CD4-positive, alpha-beta T cell treated with Interleukin-10 for 1 hour (primary cell): ENCODE data around the gene ADGRV1.
"Not testable (repeated sequence)": the region's sequence is repeated elsewhere in the genome, so short reads cannot be mapped to it uniquely, and the experiment has no call there.

Source experiments
- DNase-seq: peaks from one replicate; pipeline ENCODE4 v3.0.0-alpha.2; 2020

The ADGRV1 gene

DNA sequence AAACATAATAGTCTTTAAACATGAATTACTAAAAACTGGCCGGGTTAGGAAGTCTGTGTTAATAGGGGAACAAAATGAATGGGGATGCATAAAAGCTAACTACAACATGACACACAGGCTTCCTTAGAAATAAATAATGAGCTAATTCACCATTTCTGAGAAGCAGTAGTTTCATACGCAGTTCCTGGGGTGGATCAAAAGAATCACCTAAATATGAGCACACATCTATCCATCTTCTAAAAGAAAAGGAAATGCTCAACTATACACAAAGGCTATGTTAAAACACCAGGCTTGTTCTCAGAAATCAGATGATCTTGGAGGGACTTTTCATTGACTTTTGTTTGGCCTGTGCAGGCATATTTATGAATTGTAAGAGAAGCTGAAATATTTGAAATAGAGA lies 451.5 kb downstream of the ADGRV1 start:
- no peak for DNase-seq

DNA sequence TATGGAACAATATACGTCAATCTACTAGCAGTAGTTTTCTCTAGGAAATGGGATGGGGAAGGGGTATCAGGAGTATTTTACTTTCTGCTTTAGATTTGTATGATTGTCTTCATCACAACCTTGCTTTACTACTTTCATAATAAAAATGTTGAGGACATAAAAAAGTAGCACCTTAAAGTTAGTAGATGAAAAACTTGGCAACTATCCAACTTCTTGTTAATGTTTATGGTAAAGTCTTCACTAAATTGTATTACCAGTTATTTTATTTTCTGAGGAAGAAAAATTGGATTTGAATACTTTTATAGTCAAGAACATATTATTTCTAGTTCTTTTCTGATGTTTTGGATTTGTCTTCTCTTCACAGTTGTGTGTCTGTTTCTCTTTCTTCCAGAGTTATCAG lies 452.4 kb downstream of the ADGRV1 start:
- no peak for DNase-seq

DNA sequence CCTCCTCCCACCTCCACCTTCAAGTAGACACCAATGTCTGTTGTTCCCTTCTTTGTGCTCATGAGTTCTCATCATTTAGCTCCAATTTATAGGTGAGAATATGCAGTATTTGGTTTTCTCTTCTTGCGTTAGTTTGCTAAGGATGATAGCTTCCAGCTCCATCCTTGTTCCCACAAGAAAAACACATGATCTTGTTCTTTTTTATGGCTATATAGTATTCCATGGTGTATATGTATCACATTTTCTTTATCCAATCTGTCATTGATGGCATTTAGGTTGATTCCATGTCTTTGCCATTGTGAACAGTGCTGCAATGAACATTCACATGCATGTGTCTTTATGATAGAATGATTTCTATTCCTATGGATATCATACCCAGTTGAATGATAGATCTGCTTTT lies 454.3 kb downstream of the ADGRV1 start:
- not testable (repeated sequence) for DNase-seq

DNA sequence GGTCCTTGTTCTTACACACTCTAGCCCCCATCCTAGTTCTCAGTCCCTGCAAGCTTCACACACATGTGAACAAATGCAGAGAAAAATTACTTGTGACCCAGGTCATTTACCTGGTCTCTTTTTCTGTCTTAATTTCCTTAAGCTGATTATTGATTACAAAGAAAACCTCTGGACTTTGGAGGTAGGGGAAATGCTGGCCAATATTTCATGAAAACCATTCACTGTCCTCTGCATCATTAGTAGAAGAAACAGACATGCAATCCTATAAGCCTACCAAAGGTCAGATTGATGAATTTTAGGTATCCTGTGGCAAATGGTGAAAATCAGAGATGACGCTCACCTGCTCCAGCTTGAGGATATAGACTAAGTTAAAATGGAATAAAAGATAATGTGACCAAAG lies 457.7 kb downstream of the ADGRV1 start:
- DNase-seq: no peak

DNA sequence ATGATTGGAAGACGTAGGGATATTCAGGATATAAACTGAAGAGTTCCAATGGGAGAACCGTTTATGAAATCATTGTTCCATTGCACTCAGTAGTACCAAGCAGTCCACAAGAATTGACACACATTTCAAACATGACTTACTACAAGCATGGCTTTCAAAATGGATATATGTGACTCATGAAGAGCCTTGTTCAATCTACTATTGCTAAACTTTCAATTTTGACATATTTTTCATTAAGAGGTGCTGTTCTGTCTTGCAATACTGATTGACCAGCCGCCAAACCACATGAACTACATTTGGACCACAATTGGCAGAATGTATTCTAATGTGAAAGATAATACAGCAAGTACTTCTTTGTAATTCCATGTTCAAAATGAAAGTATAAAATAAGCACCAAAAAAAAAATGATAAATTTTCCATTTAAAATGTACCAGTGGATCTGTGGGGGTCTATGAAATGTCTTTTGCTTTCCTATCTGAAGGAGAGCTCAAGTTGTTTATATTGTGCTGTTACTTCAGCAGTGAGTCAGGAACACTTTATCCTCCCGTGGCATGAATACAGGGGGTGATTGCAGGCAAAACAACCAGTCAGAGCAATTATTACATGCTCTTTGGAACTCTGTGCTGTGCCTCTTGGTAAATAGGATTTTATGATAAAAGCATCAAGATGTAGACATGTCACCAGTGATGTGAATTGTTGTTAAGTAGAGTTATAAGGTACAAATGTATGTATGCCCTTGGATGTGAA lies 458.5 kb downstream of the ADGRV1 start:
- no peak for DNase-seq

DNA sequence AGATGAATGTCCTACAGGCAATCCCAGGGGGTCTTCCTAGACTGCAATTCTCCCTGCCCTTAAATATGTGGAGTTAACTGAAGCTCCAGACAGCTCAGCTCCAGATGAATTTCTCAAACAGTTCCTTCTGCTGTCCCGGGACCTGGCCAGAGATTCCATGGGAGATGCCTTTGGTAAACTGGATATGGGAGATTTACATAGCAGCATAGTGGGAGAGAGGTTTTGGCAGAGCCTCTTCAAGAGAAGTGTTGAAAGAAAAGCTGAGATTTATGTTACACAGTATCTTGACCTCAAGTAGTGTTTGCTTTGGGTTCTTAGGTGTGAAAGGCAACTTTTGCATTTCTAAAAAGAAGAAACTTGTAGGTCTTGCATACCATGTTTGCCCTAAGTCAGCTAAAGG lies 459.6 kb downstream of the ADGRV1 start:
- DNase-seq: no peak

DNA sequence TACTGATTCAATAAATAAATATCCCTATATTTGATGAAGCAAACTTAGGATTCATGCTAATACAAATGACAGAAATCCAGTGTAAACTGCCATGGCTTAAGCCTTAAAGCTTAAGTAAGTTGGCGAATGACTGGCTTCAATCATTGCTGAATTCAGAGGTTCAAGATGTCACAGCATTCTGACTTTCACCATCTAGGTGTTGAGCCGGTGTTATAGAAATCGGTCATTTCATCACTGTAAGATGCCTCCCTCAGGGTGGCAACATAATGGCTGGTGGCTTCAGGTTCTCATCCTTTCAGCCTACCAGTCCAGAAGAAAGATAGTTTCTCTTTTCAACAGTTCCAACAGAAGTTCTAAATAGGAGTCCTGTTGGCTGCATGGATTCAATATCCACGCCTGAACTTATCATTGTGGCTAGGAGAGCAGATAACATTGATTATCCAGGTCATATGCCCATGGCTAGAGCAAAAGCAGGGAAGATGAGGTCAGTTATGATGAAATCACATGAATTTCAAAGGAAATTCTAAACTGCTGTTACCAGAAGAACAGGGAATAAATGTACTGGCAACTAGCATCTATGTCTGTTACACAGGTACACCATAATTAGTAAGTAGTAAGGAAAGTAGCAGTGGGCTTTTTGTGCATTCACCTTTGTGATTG lies 460.2 kb downstream of the ADGRV1 start:
- DNase-seq: no peak

DNA sequence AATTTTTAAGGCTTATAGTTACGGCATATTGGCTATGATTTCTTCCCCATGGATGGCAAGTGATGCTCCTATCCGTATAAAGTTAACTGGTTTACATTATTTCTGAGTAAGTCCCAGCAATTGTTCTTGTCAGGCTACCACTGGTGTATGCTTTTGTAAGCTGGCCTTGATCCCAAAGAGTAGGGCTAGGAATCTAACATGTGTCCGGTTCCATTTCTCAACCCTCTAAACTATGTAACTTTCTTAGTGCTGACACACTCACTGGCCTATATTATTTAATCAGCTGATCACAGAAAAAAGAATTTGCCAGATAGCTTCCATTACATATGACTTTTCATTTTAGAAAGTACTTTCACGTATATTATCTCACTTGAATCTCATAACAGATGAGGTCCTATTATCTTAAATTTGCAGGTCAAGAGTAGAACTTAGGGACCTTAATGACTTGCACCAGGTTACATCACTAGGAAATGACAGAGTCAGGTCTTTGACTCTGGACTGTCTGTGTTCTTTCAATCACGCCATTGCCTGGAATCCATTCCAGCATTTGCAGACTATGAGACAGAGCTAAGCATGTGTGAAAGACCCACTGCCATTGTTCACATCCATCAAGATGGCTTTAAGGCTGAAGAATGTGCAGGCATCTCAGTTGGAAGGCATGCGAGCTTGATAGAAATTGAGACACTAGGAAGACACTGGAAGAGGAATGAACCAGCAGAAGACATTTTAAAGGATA lies 461.6 kb downstream of the ADGRV1 start:
- no peak for DNase-seq

DNA sequence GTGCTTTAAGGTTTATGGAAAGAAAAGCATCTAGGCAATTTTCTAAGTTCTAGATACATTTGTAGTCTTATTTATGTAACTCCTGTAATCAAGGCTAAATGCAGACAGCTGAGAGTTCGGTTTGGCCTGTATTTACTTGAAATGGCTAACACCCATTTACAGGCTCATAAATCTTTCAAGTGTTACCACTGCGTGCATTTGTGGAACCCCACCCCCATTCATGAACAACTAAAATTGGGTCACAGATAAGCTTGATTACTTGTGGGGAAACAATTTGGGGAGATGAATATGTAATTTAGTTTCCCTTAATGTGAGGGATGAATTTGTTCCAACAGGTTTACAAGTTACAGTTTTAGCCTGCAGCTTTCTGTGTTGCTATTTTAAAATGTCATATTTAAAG lies 463.9 kb downstream of the ADGRV1 start:
- no peak for DNase-seq

DNA sequence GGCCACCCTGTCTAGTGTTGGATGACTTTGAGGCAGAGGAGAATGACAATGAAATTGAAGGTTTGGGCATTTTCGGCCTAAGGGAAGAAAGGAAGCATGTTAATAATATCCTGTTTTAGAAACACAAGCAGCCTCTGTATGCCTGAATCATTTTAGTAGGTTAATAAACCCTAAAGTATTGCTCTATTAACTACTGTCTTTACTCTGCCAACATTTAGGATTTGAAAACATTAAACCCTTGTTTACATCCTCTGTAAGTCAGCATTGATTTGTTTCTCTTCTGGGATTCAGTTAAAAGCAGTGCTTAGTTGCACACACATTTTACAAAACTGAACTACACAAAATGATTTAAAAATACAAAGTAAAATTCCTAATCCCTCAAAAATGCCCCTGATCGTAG lies 465.6 kb downstream of the ADGRV1 start:
- no peak for DNase-seq

DNA sequence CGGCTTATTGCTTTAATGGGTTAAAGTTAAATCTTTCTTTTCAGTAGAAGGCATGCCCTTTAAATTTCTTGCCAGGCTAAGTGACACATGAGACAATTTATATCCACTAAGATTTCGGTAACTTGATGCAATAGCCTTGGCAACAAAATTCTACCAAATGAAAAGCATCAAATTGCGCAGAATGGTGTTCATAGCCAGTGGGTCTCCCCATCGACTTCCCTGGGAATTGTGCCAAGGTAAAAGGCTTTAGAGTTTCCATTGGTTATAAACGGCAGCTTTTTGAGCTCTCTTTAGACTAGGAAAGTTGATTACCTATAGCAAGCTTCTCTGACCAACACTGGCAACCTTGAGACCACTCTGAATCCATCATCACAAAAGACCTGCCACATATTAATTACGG lies 466.1 kb downstream of the ADGRV1 start:
- DNase-seq: no peak

DNA sequence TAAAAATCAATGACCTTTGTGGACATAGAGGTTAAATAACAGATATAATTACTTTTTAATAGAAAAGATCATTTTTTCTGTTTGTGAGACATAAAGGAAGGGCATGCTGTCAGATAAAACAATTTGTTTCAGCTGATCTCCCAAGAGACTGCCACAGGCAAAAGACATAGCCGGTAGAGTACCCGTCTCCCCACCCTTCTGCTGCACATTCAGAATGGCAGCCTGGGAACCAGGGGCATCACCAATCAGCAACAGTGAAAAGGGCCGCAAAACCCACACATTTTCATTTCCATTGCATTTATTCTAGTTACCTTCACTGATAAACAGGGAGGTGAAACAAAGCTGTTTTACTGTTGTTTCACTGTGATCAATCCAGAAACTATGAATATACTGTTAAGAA lies 466.9 kb downstream of the ADGRV1 start:
- DNase-seq: no peak

DNA sequence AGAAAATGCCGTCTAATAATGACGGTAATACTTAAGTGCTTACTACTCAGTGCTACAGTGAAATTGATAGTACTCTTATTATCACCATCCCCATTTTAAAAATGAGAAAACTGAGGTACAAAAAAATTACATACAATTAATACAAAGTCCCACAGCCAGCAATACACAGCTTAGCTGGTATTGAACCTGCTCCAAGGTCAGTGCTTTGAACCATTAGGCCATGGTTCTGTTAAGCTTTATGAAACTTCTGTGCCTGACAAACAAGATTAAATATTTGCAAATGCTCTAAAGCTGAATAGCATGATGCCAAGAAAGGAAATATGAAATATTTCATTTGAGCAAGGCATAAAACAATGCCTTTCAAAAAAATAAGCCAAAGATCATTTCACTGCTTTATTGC lies 467.4 kb downstream of the ADGRV1 start:
- DNase-seq: no peak

DNA sequence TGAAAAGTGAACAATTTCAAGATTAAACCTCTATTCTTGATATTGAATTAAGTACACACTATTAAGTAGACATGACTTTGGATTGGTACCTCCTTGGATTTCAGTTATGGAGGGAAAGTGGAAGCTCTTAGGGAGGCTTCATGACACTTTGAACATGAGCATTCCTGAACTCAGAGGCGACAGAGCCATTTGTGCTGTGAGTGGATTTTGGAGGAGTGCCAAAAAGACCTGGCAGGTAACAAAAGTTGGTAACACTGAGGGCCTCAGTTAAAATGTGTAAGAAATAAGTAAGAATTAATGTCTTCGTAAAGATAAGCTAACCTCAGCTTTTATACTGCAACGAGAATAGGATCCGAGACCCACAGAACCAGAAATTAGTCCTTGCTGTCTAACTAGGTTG lies 467.9 kb downstream of the ADGRV1 start:
- DNase-seq: no peak

DNA sequence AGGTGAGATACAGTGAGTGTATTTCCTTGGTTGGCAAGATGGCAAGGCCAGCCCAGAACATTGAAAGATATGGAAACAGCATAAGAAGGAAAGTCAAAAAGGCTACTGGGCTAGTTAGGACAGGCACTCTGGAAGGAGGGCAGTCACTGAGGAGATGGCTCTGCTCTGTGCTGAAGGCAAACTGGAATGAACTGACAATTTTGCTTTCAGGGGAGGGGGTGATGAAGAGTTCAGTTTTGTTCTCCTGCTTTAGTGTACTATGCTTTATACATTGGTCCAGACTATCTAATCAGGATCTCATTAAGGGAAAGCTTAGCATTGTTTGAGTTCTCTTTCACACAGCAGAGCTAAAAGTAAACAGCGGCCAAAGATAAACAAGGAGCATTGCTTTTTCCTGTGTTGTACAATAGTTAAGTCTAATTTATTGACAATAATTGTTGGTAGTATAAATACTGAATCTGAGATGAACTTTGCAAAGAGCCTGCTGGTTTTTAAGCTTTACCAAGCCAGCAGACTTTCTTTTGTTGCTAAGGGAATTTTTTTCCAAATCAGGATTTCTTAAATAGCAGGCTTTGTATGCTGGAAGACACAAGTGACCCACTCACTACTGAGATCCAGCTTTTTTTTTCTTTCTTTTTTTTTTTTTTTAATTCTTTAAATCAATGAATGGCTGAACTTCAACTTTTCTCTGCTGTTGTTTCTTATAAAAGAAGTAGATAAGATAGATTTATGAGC lies 469.0 kb downstream of the ADGRV1 start:
- DNase-seq: no peak

DNA sequence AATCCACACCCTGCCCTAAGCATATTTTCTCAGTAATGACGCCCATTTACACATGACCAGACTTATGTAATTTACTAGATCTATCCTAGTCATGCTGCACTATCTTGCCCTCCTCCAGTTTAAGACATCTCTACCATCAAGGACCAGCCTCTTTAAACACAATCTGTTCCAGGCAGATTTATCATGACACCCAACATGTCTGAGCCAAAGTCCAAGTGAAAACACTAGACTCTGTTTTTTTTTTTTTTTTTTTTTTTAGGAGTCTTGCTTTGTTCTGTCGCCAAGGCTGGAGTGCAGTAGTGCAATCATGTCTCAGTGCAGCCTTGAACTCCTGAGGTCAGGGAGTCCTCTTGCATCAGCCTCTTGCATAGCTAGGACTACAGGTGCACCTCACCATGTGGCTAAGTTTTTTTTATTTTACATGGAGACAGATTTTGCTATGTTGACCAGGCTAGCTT lies 469.9 kb downstream of the ADGRV1 start:
- DNase-seq: no peak

DNA sequence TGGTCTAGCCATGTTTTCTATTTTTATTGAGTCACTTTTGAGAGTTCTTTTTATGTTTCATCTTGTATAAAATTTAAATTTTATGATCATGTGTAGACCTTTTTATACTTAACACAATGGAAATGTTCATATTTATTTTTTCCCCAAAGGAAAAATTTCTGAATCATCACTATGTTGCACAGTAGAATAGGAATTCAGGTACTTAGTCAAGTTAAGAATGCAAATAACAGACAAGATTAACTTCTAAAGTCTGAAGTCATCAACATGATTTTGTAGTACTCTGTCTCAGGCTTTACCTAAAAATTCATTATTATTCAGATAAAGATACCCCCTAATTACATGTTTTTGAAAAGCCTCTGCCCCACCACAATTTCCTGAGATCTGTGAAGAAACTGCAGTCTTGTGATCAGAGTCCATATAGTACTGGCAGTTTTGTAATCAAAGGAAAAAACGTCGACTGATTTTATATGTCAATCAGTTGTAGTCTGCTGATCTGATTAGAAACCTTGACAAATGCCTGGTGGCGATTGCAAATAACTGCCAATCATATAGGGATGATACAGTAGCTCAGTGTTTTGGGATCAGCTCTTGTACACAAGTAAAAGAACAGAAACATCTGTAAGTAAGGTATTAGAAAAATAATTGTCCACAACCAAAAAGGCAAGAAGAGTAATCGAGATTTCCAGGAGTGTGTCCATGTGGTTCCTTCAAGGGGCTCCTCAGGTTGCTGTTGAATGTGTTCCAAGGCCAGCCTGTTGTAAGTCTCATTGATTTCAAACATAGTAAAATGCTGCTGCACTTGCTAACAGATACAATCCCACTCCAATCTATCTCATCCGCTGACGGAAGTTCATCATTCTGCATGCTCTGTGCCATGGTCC lies 472.2 kb downstream of the ADGRV1 start:
- DNase-seq: no peak

DNA sequence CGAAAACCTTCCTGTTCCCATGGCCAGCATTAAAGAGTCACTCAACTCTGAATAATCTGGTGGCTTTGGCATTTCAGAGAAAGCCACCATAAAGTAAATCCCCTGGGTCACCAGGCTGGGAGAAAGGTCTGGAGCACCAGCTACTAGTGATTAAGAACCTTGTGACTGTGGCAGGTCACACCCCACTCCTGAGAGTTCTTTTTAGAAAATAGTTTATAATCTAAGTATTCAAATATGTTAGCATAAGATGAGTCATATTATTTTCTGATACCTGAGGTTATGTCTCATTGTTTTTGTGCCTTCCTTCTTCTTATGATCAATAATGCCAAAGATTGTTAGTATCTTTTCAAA lies 472.8 kb downstream of the ADGRV1 start:
- DNase-seq: no peak

DNA sequence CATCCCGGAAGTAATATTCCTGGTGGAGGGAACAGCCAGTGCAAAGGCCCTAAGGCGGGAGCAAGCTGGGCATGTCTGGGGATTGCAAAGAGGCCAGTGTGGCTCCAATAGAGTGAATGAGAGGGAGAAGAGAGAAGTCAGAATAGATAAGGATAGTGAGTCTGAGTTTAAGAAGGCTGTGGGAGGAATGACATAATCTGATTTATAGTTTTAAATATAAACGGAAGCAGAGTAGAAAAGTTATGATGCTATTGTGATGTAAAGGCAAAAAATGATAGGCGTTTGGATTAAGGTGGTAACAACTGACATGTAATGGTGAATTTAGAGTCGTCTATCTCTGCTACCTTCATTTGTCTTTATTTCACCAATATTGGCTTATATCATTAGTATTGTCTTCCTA lies 473.5 kb downstream of the ADGRV1 start:
- no peak for DNase-seq

DNA sequence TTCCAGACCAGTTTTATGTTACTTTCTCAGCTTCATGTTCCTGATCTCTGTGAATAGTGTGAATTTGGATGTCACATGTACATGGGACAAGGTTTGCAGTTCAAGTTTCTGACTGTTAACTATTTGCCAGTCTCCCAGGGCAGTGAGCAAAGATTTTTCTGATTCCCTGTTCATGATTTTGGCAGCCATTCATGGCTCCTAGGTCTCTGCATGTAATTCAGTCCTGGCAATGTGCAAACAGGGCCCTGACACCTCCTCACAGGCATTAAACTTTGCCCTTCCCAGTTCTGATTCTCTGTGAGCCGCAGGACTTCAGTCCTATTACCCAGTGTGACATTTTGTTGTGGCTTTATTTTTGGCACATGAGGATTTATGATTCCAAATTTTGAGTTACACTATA lies 474.8 kb downstream of the ADGRV1 start:
- DNase-seq: no peak

DNA sequence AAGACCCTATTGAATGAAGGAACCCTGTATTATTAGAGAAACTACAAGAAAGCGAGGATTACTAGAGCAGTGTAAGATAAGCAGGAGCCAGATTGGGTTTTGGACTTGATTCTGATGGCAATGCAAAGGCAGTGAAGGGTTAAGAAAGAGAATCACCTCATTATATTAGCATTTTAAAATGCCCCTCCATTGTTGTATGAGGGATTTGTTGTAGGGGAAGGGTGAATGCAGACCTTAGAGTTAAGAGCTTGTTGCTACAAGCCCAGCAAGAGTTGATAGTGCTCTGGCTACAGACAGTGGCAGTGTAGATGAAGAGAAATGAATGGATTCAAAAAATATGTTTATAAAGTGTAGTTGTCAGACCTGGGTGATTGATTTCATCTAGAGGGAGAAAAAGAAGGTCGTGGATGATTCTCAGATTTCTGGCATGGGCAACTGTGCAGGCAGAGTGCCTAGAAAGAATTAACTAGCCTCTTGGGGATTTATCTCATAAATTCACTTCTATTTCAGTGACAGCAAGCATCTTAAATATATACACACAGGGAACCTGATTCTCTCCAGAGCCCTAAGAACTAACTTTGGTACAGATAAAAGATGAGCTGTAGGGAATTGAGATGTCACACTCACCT lies 479.7 kb downstream of the ADGRV1 start:
- no peak for DNase-seq

DNA sequence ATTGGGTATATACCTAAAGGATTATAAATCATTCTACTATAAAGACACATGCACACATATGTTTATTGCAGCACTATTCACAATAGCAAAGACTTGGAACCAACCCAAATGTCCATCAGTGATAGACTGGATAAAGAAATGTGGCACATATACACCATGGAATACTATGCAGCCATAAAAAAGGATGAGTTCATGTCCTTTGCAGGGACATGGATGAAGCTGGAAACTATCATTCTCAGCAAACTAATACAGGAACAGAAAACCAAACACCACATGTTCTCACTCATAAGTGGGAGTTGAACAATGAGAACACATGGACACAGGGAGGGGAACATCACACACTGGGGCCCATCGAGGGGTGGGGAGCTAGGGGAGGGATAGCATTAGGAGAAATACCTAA lies 482.5 kb downstream of the ADGRV1 start:
- not testable (repeated sequence) for DNase-seq
